Measurements from ENCODE around the gene FAM9C.
"Not testable (repeated sequence)": the region's sequence is repeated elsewhere in the genome, so short reads cannot be mapped to it uniquely, and the experiment has no call there.

The FAM9C gene

GRCh38 chrX:13043138-13043537 is 1.3 kb downstream of the FAM9C start:
- no peak for DNase-seq (ENCODE audit: low read depth)

GRCh38 chrX:13036896-13037295 is 7.5 kb downstream of the FAM9C start:
- DNase-seq (ENCODE audit: low read depth): no peak

- DNase-seq (ENCODE audit: low read depth): no peak
Measured at GRCh38 chrX:13033193-13033592, 11.2 kb downstream of the FAM9C start.

- no peak for DNase-seq (ENCODE audit: low read depth)
Measured at GRCh38 chrX:13029887-13030771, 14.3 kb downstream of the FAM9C start.

- DNase-seq (ENCODE audit: low read depth): no peak
Measured at GRCh38 chrX:13029637-13029886, 14.9 kb downstream of the FAM9C start.

- DNase-seq (ENCODE audit: low read depth): no peak
Measured at GRCh38 chrX:13028871-13029636, 15.4 kb downstream of the FAM9C start.

- no peak for DNase-seq (ENCODE audit: low read depth)
Measured at GRCh38 chrX:13026877-13027652, 17.4 kb downstream of the FAM9C start.

GRCh38 chrX:13024986-13025385 is 19.4 kb downstream of the FAM9C start:
- DNase-seq (ENCODE audit: low read depth): no peak

- no peak for DNase-seq (ENCODE audit: low read depth)
Measured at GRCh38 chrX:13023979-13024378, 20.4 kb downstream of the FAM9C start.

- DNase-seq (ENCODE audit: low read depth): no peak
Measured at GRCh38 chrX:13023567-13023966, 20.9 kb downstream of the FAM9C start.

- DNase-seq (ENCODE audit: low read depth): no peak
Measured at GRCh38 chrX:13022926-13023325, 21.5 kb downstream of the FAM9C start.

GRCh38 chrX:13016731-13017130 is 27.7 kb downstream of the FAM9C start:
- not testable (repeated sequence) for DNase-seq (ENCODE audit: low read depth)

- no peak for DNase-seq (ENCODE audit: low read depth)
Measured at GRCh38 chrX:13015536-13016236, 28.7 kb downstream of the FAM9C start.

- no peak for DNase-seq (ENCODE audit: low read depth)
Measured at GRCh38 chrX:13014111-13015096, 30.0 kb downstream of the FAM9C start.

- no peak for DNase-seq (ENCODE audit: low read depth)
Measured at GRCh38 chrX:13013363-13014110, 30.9 kb downstream of the FAM9C start.

GRCh38 chrX:13010546-13010945 is 33.9 kb downstream of the FAM9C start:
- no peak for DNase-seq (ENCODE audit: low read depth)

- no peak for DNase-seq (ENCODE audit: low read depth)
Measured at GRCh38 chrX:13009844-13010243, 34.6 kb downstream of the FAM9C start.

- no peak for DNase-seq (ENCODE audit: low read depth)
Measured at GRCh38 chrX:13009273-13009672, 35.1 kb downstream of the FAM9C start.

GRCh38 chrX:13008851-13009250 is 35.6 kb downstream of the FAM9C start:
- DNase-seq (ENCODE audit: low read depth): no peak

GRCh38 chrX:13008189-13008533 is 36.3 kb downstream of the FAM9C start:
- DNase-seq (ENCODE audit: low read depth): no peak

Data from activated gamma-delta T cell treated with anti-CD3 and anti-CD28 coated beads, Interleukin-2, amount 50 U/mL, for 16 hours (primary cell).